ENCODE data around the gene CHN1.

CHN1 gene

GRCh38 chr2:175025233-175025632 lies 20.1 kb upstream of the CHN1 start:
- Mint-ChIP-seq H3K4me3 (no peak overlapping the region), H3K27ac (no peak overlapping the region), H3K36me3 (ENCODE audit: low read depth) (no peaks in the 10 kb centered on the region), H3K9me3 (peaks cover 4% of the 10 kb centered on the region), H3K27me3 (no peaks in the 10 kb centered on the region), H3K4me1 (ENCODE audit: low read depth) (no peaks in the 10 kb centered on the region)

GRCh38 chr2:175022923-175023322 lies 17.7 kb upstream of the CHN1 start:
- H3K27me3 Mint-ChIP-seq = no peaks in the 10 kb centered on the region
- H3K9me3 Mint-ChIP-seq = peaks cover 4% of the 10 kb centered on the region
- H3K4me1 Mint-ChIP-seq (ENCODE audit: low read depth) = no peaks in the 10 kb centered on the region
- H3K36me3 Mint-ChIP-seq (ENCODE audit: low read depth) = no peaks in the 10 kb centered on the region
- H3K27ac Mint-ChIP-seq = no peak overlapping the region
- no peak overlapping the region for H3K4me3 Mint-ChIP-seq

DNA sequence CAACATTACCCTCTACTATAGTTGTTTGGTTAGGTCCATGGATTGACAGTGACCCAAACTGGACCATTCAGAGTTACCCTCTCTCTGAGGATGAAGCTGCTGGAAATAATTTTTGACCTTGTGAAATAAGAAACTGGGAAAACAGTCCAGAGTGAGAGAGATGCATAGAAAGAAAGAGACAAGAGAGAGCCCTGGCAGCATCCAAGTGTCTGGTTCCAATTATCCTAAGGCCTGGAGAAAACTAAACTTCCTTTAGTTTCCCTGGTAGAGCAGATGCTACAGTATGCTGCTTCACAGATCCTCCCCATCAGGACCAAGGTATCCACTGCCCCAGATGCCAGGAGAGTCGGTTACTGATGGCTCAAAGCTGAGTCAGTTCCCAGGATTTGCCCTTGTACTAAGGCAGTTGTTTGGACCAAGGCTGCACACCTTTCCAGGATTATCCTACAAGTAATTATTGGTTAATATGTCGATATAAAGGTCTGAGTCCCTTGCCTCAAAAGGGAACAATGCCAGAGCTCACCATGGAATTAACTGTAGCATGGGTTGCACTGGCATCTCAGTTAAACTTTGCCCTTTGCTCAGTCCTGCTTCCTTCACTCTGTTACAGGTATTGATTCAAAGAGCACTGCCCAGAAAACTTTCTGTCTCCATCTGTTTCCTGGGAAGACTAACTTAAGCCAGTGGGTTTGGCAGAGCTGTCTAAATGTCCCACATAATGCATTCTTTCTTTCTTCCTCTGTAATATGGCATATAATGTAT lies 14.6 kb upstream of the CHN1 start:
- no peaks in the 10 kb centered on the region for H3K9me3 Mint-ChIP-seq
- H3K36me3 Mint-ChIP-seq (ENCODE audit: low read depth) = no peaks in the 10 kb centered on the region
- no peaks in the 10 kb centered on the region for H3K4me1 Mint-ChIP-seq (ENCODE audit: low read depth)
- H3K4me3 Mint-ChIP-seq = no peak overlapping the region
- H3K27ac Mint-ChIP-seq = no peak overlapping the region
- no peaks in the 10 kb centered on the region for H3K27me3 Mint-ChIP-seq

GRCh38 chr2:175017618-175018414 lies 12.6 kb upstream of the CHN1 start:
- Mint-ChIP-seq H3K4me1 (ENCODE audit: low read depth) (no peaks in the 10 kb centered on the region), H3K27me3 (no peaks in the 10 kb centered on the region), H3K9me3 (no peaks in the 10 kb centered on the region), H3K36me3 (ENCODE audit: low read depth) (no peaks in the 10 kb centered on the region), H3K4me3 (no peak overlapping the region), H3K27ac (no peak overlapping the region)

GRCh38 chr2:175015340-175015739 lies 10.2 kb upstream of the CHN1 start:
- Mint-ChIP-seq H3K4me3 (no peak overlapping the region), H3K27ac (no peak overlapping the region), H3K36me3 (ENCODE audit: low read depth) (no peaks in the 10 kb centered on the region), H3K27me3 (peaks cover 4% of the 10 kb centered on the region), H3K4me1 (ENCODE audit: low read depth) (no peaks in the 10 kb centered on the region), H3K9me3 (no peaks in the 10 kb centered on the region)

DNA sequence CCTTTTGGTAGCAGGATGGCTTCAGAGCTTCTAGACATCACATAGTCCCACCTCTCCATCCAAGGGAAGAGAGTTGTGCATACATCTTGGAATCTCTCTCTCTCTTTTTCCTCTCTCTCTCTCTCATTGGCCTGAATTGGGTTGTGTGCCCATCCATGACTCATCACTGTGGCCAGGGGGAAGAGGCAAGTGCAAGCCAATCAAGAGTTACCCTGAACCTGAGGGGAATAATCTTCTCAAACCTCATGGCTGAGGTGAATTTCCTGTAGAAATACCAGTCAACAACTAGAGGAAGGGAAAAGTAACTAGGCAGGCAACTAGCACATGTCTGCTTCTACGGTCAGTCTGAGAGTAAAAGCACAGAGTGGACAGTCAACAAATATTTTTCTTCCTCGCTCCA lies 7.3 kb upstream of the CHN1 start:
- no peak overlapping the region for H3K27ac Mint-ChIP-seq
- no peak overlapping the region for H3K4me3 Mint-ChIP-seq
- no peaks in the 10 kb centered on the region for H3K36me3 Mint-ChIP-seq (ENCODE audit: low read depth)
- no peaks in the 10 kb centered on the region for H3K4me1 Mint-ChIP-seq (ENCODE audit: low read depth)
- H3K27me3 Mint-ChIP-seq = peaks cover 15% of the 10 kb centered on the region
- no peaks in the 10 kb centered on the region for H3K9me3 Mint-ChIP-seq

GRCh38 chr2:175011505-175011904 lies 6.3 kb upstream of the CHN1 start:
- Mint-ChIP-seq H3K27ac (no peak overlapping the region), H3K4me3 (no peak overlapping the region), H3K9me3 (no peaks in the 10 kb centered on the region), H3K36me3 (ENCODE audit: low read depth) (no peaks in the 10 kb centered on the region), H3K4me1 (ENCODE audit: low read depth) (no peaks in the 10 kb centered on the region), H3K27me3 (peaks cover 23% of the 10 kb centered on the region)

GRCh38 chr2:175010848-175011254 lies 5.7 kb upstream of the CHN1 start:
- Mint-ChIP-seq H3K4me1 (ENCODE audit: low read depth) (peaks cover 3% of the 10 kb centered on the region), H3K27me3 (peaks cover 29% of the 10 kb centered on the region), H3K4me3 (no peak overlapping the region), H3K27ac (no peak overlapping the region), H3K36me3 (ENCODE audit: low read depth) (no peaks in the 10 kb centered on the region), H3K9me3 (no peaks in the 10 kb centered on the region)

- peaks cover 7% of the 10 kb centered on the region for H3K4me1 Mint-ChIP-seq (ENCODE audit: low read depth)
- H3K36me3 Mint-ChIP-seq (ENCODE audit: low read depth) = no peaks in the 10 kb centered on the region
- peaks cover 33% of the 10 kb centered on the region for H3K27me3 Mint-ChIP-seq
- no peak overlapping the region for H3K27ac Mint-ChIP-seq
- H3K9me3 Mint-ChIP-seq = no peaks in the 10 kb centered on the region
- H3K4me3 Mint-ChIP-seq = no peak overlapping the region
These were observed 4.9 kb upstream of the CHN1 start for GRCh38 chr2:175009917-175010621.

DNA sequence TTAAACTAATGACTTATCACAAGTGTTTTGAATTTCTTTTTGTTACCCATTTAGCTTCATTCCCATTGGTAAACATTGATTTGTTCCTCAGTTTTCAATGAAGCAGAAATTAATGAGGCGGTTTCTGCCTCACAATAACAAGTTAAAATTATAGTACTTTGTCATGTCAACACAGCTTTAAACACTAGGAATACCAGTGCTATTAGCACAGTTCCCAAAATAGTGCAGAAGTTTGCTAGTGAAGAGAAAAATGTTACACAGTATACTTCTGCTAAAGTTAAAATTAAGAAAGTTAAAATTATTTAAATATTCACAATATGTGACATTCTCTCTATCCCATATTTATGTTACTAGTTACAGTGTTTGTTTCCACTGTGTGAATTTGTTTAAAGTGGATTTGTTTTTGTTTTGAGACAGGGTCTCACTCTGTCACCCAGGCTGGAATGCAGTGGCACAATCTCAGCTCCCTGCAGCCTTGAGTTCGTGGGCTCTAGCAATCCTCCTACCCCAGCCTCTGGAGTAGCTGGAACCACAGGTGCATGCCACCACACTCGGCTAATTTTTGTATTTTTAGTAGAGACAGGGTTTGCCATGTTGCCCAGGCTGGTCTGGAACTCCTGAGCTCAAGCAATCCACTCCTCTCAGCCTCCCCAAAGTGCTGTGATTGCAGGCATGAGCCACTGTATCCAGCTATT lies 3.8 kb upstream of the CHN1 start:
- Mint-ChIP-seq H3K36me3 (ENCODE audit: low read depth) (no peaks in the 10 kb centered on the region), H3K27me3 (peaks cover 39% of the 10 kb centered on the region), H3K4me3 (no peak overlapping the region), H3K9me3 (no peaks in the 10 kb centered on the region), H3K27ac (no peak overlapping the region), H3K4me1 (ENCODE audit: low read depth) (peaks cover 12% of the 10 kb centered on the region)

- Mint-ChIP-seq H3K27ac (no peak overlapping the region), H3K4me3 (no peak overlapping the region), H3K4me1 (ENCODE audit: low read depth) (peaks cover 12% of the 10 kb centered on the region), H3K36me3 (ENCODE audit: low read depth) (no peaks in the 10 kb centered on the region), H3K9me3 (no peaks in the 10 kb centered on the region), H3K27me3 (peaks cover 45% of the 10 kb centered on the region)
These were observed 2.8 kb upstream of the CHN1 start for GRCh38 chr2:175008009-175008408.

GRCh38 chr2:175007510-175007909 lies 2.3 kb upstream of the CHN1 start:
- H3K4me1 Mint-ChIP-seq (ENCODE audit: low read depth) = peaks cover 12% of the 10 kb centered on the region
- H3K27ac Mint-ChIP-seq = no peak overlapping the region
- no peak overlapping the region for H3K4me3 Mint-ChIP-seq
- no peaks in the 10 kb centered on the region for H3K9me3 Mint-ChIP-seq
- no peaks in the 10 kb centered on the region for H3K36me3 Mint-ChIP-seq (ENCODE audit: low read depth)
- peaks cover 48% of the 10 kb centered on the region for H3K27me3 Mint-ChIP-seq

- Mint-ChIP-seq H3K36me3 (ENCODE audit: low read depth) (no peaks in the 10 kb centered on the region), H3K27ac (no peak overlapping the region), H3K4me3 (peak overlapping the region; percentile 77), H3K27me3 (peaks cover 58% of the 10 kb centered on the region), H3K4me1 (ENCODE audit: low read depth) (peaks cover 12% of the 10 kb centered on the region), H3K9me3 (no peaks in the 10 kb centered on the region)
These were observed 1.1 kb upstream of the CHN1 start for GRCh38 chr2:175006281-175006680.

- Mint-ChIP-seq H3K27ac (no peak overlapping the region), H3K4me1 (ENCODE audit: low read depth) (peaks cover 12% of the 10 kb centered on the region), H3K27me3 (peaks cover 60% of the 10 kb centered on the region), H3K9me3 (no peaks in the 10 kb centered on the region), H3K36me3 (ENCODE audit: low read depth) (no peaks in the 10 kb centered on the region), H3K4me3 (peak overlapping the region; percentile 77)
These were observed 618 bp upstream of the CHN1 start for GRCh38 chr2:175005733-175006264.

- no peak overlapping the region for H3K27ac Mint-ChIP-seq
- no peaks in the 10 kb centered on the region for H3K36me3 Mint-ChIP-seq (ENCODE audit: low read depth)
- peak overlapping the region; percentile 78 for H3K4me3 Mint-ChIP-seq
- peaks cover 12% of the 10 kb centered on the region for H3K4me1 Mint-ChIP-seq (ENCODE audit: low read depth)
- H3K9me3 Mint-ChIP-seq = no peaks in the 10 kb centered on the region
- H3K27me3 Mint-ChIP-seq = peaks cover 65% of the 10 kb centered on the region
These were observed 526 bp downstream of the CHN1 start for GRCh38 chr2:175004730-175004979.

Measured in stimulated activated naive CD8-positive, alpha-beta T cell treated with anti-CD3 and anti-CD28 coated beads, Interleukin-15, Interleukin-2, amounts not matched to agents 100 ng/mL and 50 ng/mL, for 24 hours (primary cell).